GM12878 (cell line): ENCODE data around the gene SOAT2. TPM values are rescaled to one million over a fixed set of nuclear protein-coding genes. Genes with fewer than 3 reads are reported as not detected.

ENCODE experiments used
- BHLHE40 ChIP-seq, 2 experiments: fragments of 450-650 bp in 1 of 2; IDR thresholded peaks; 2 replicates each; pipeline ENCODE4 v1.6.1; 2011 to 2017; ENCODE audit warnings: low read depth in 2 of 2, borderline replicate concordance in 1 of 2, improper control_type of control experiment in 1 of 2, low read length in 1 of 2, mild to moderate bottlenecking in 1 of 2
- CBFB ChIP-seq: IDR thresholded peaks from 2 replicates; pipeline ENCODE4 v1.6.1; 2016; ENCODE audit warnings: antibody characterized with exemption, low read depth
- EZH2 ChIP-seq: IDR thresholded peaks from 2 replicates; pipeline ENCODE4 v1.6.1; 2012; ENCODE audit warnings: low read depth, mild to moderate bottlenecking, control low read depth, inconsistent platforms, low read length, borderline replicate concordance; ENCODE audit not compliant: control insufficient read depth
- MYB ChIP-seq: fragments of 150-350 bp; IDR thresholded peaks from 2 replicates; pipeline ENCODE4 v1.6.1; 2014; ENCODE audit warnings: mild to moderate bottlenecking, low read depth, low read length, borderline replicate concordance
- NR2C2 ChIP-seq: IDR thresholded peaks from 2 replicates; pipeline ENCODE4 v1.6.1; 2011; ENCODE audit warnings: borderline replicate concordance, low read depth; ENCODE audit not compliant: control insufficient read depth, insufficient read length
- SIN3A ChIP-seq: IDR thresholded peaks from 2 replicates; pipeline ENCODE4 v1.6.1; 2012; ENCODE audit warnings: low read depth, low read length, improper control_type of control experiment
- SIX5 ChIP-seq: IDR thresholded peaks from 2 replicates; pipeline ENCODE4 v1.6.1; 2011; ENCODE audit warnings: mild to moderate bottlenecking, low read depth, low read length, moderate library complexity; ENCODE audit not compliant: severe bottlenecking
- SMAD1 ChIP-seq: fragments of 450-650 bp; IDR thresholded peaks from 2 replicates; pipeline ENCODE4 v1.6.1; 2018; ENCODE audit warnings: mild to moderate bottlenecking, low read depth; ENCODE audit not compliant: partially characterized antibody
- STAT1 ChIP-seq: fragments of 450-650 bp; conservative IDR thresholded peaks from 2 replicates; pipeline ENCODE4 v1.6.1; 2014; ENCODE audit warnings: antibody characterized with exemption, mild to moderate bottlenecking
- TAF1 ChIP-seq: IDR thresholded peaks from 2 replicates; pipeline ENCODE4 v1.6.1; 2011; ENCODE audit warnings: mild to moderate bottlenecking, low read depth, low read length, borderline replicate concordance
- polyA plus RNA-seq, 11 experiments: library from polyadenylated mRNA; depleted of rRNA in 4 of 11; unstranded in 6 of 11; stranded (reverse) in 5 of 11; fragments of >200 nt; fragmentation: Nextera tagmentation in 4 of 11; fragmentation: Illumina TruSeq in 1 of 11; extraction: Ambion mirVana in 4 of 11; extraction: Trizol in 1 of 11; gene quantifications; 1 replicate in 1 of 11; 2 replicates in 10 of 11; pipeline versions ENCODE4 v1.2.1 to v1.2.3, GENCODE V29; 2011 to 2016; ENCODE audit warnings: inconsistent platforms in 2 of 11, missing spikeins in 2 of 11, low read depth in 1 of 11
- total RNA-seq, 4 experiments: library from RNA; depleted of rRNA in 3 of 4; stranded (reverse); fragments of >200 nt in 3 of 4; fragmentation: Illumina TruSeq in 1 of 4; extraction: Trizol in 1 of 4; gene quantifications; 2 replicates each; pipeline versions ENCODE4 v1.2.1 to v1.2.3, GENCODE V29; 2013 to 2021
- TF ChIP-seq, protein P1 (sequence below): IDR thresholded peaks from 2 replicates; pipeline ENCODE4 v1.6.1; 2011; ENCODE audit warnings: mild to moderate bottlenecking, low read depth, low read length, moderate library complexity; ENCODE audit not compliant: insufficient replicate concordance
- TF ChIP-seq, protein P2 (sequence below): IDR thresholded peaks from 2 replicates; pipeline ENCODE4 v1.6.1; 2011; ENCODE audit warnings: borderline replicate concordance, low read depth, mild to moderate bottlenecking, moderate library complexity, mixed read lengths, low read length; ENCODE audit not compliant: insufficient read depth; ENCODE audit errors: extremely low read length
- TF ChIP-seq, protein P3 (sequence below): IDR thresholded peaks from 2 replicates; pipeline ENCODE4 v1.6.1; 2012; ENCODE audit warnings: low read depth, low read length, improper control_type of control experiment

The SOAT2 gene
- total and polyA plus RNA-seq, 10 of the 15 experiments (the other 5 are each of a cell fraction or from before 2014, with no cell fraction given), result 0.08 to 1.7 (median 0.69) TPM

DNA sequence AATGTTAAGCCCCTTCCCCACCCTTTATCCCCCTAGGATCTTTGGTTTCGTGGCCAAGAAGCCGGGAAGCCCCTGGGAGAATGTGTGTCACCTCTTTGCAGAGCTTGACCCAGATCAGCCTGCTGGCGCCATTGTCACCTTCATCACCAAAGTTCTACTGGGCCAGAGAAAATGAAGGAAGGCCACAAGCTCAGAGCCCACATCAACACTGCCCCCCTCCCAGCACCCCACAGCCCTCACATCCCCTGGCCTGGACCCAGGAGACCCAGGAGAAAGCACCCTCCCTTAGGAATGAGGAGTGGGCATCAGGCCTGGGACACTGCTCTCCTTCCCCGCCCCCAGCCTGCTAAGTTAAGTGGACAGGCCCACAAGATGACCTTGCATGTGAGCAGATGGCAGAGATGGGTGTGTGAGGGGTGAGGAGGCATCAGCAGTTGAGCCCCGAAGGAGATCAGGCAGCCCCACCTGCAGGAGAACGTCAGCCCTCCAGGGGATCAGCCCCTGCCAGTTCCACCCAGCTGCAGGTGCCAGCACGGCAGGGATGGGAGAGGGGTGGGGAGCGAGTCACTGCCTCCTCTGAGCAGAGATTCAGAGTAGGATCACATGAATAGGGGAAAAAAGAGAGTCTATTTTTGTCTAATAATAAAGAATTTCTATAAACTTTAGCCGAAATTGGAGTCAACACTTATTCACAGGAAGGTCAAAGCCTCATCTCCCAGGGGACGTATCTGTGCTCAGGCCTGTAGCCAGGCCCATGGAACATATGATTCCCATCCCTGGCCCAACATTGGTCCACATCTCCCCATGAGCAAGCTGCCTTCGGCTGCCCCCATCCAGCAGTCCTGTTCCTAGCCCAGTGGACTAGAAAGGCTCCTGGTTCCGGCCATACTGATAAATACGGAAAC lies 39.3 kb upstream of the SOAT2 start (continued):
- no peak for TF ChIP-seq NR2C2
- TF ChIP-seq, protein P1, sequence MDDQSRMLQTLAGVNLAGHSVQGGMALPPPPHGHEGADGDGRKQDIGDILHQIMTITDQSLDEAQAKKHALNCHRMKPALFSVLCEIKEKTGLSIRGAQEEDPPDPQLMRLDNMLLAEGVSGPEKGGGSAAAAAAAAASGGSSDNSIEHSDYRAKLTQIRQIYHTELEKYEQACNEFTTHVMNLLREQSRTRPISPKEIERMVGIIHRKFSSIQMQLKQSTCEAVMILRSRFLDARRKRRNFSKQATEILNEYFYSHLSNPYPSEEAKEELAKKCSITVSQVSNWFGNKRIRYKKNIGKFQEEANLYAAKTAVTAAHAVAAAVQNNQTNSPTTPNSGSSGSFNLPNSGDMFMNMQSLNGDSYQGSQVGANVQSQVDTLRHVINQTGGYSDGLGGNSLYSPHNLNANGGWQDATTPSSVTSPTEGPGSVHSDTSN, result no peak
- TF ChIP-seq CBFB, result no peak
- no peak for TF ChIP-seq TAF1
- TF ChIP-seq BHLHE40 (IDR thresholded peaks at IDR 0.05; ENCODE audit: borderline replicate concordance in 1 of 2, low read depth in 2 of 2, low read length in 1 of 2), result no peak
- TF ChIP-seq MYB, result no peak
- TF ChIP-seq EZH2, result no peak
- no peak for TF ChIP-seq SIX5
- TF ChIP-seq, protein P2, sequence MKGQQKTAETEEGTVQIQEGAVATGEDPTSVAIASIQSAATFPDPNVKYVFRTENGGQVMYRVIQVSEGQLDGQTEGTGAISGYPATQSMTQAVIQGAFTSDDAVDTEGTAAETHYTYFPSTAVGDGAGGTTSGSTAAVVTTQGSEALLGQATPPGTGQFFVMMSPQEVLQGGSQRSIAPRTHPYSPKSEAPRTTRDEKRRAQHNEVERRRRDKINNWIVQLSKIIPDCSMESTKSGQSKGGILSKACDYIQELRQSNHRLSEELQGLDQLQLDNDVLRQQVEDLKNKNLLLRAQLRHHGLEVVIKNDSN, result no peak
- TF ChIP-seq, protein P3, sequence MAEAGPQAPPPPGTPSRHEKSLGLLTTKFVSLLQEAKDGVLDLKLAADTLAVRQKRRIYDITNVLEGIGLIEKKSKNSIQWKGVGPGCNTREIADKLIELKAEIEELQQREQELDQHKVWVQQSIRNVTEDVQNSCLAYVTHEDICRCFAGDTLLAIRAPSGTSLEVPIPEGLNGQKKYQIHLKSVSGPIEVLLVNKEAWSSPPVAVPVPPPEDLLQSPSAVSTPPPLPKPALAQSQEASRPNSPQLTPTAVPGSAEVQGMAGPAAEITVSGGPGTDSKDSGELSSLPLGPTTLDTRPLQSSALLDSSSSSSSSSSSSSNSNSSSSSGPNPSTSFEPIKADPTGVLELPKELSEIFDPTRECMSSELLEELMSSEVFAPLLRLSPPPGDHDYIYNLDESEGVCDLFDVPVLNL, result no peak
- TF ChIP-seq SMAD1, result no peak
- TF ChIP-seq STAT1, result no peak
- no peak for TF ChIP-seq SIN3A
